Panc1 (cell line): ENCODE data around the gene ADARB1. TPM values are rescaled to one million over a fixed set of nuclear protein-coding genes. Genes with fewer than 3 reads are reported as not detected.

Source experiments
- ATAC-seq: fragments of 200-7000 bp; cut with Tn5 transposase; 2 replicates; pipeline ENCODE4 v1.9.1; 2020; ENCODE audit warnings: mild to moderate bottlenecking, moderate library complexity
- BruUV-seq: library from RNA; stranded (reverse); fragments of 400-500 nt; replicated peaks from 2 replicates; lab custom pipeline; 2021; lab: Mats Ljungman, UMichigan
- CTCF ChIA-PET: fragments of 300-600 bp; sonication (Branson Sonifier 250); formaldehyde crosslinking; loops from one replicate; lab custom pipeline; 2022; ENCODE audit warnings: antibody characterized with exemption; lab: Charles Lee
- POLR2A ChIA-PET: fragments of 300-600 bp; sonication (Branson Sonifier 250); formaldehyde crosslinking; loops from one replicate; lab custom pipeline; 2022; ENCODE audit warnings: antibody characterized with exemption; lab: Charles Lee
- DNase-seq: peaks from one replicate; pipeline ENCODE4 v3.0.0-alpha.2; 2010; ENCODE audit warnings: low read depth, low spot score
- H3K27ac ChIP-seq: 2 replicates; pipeline ENCODE4 v1.5.1; 2011; ENCODE audit warnings: mild to moderate bottlenecking, low read length, inconsistent platforms
- H3K27me3 ChIP-seq: fragments of 200-500 bp; sonication (Bioruptor generic); 2 replicates; pipeline ENCODE4 v1.6.0; 2014; ENCODE audit warnings: low read length, inconsistent platforms; ENCODE audit not compliant: control insufficient read depth, insufficient read depth
- H3K36me3 ChIP-seq: fragments of 200-500 bp; sonication (Bioruptor generic); 2 replicates; pipeline ENCODE4 v1.5.1; 2014; ENCODE audit warnings: inconsistent platforms, mild to moderate bottlenecking, low read length, moderate library complexity; ENCODE audit not compliant: control insufficient read depth, insufficient read depth
- H3K4me1 ChIP-seq: 2 replicates; pipeline ENCODE4 v1.5.1; 2011; ENCODE audit warnings: inconsistent platforms, mild to moderate bottlenecking, low read length, moderate library complexity; ENCODE audit not compliant: control insufficient read depth, insufficient read depth
- H3K4me3 ChIP-seq, 2 experiments: 2 replicates each; pipeline ENCODE4 v1.5.1; 2011 to 2012; ENCODE audit warnings: low read depth in 2 of 2, low read length in 2 of 2, mild to moderate bottlenecking in 2 of 2, inconsistent platforms in 1 of 2, moderate library complexity in 1 of 2
- H3K9me3 ChIP-seq: fragments of 200-500 bp; sonication (Bioruptor generic); 2 replicates; pipeline ENCODE4 v1.5.1; 2014; ENCODE audit warnings: low read depth, mild to moderate bottlenecking, inconsistent platforms, low read length, moderate library complexity; ENCODE audit not compliant: control insufficient read depth, insufficient read depth
- POLR2AphosphoS5 ChIP-seq: IDR thresholded peaks from 2 replicates; pipeline ENCODE4 v1.6.1; 2012; ENCODE audit warnings: mild to moderate bottlenecking, low read depth, low read length, moderate library complexity
- REST ChIP-seq, 2 experiments: IDR thresholded peaks; 2 replicates each; pipeline ENCODE4 v1.6.1; 2011 to 2012; ENCODE audit warnings: low read depth in 2 of 2, control low read depth in 1 of 2, low read length in 1 of 2, mild to moderate bottlenecking in 1 of 2, moderate library complexity in 1 of 2; ENCODE audit not compliant: insufficient read depth in 1 of 2
- SIN3A ChIP-seq: IDR thresholded peaks from 2 replicates; pipeline ENCODE4 v1.6.1; 2012; ENCODE audit warnings: low read depth, mild to moderate bottlenecking, low read length, moderate library complexity, borderline replicate concordance; ENCODE audit not compliant: insufficient read depth
- TCF7L2 ChIP-seq: IDR thresholded peaks from 2 replicates; pipeline ENCODE4 v1.6.1; 2011; ENCODE audit warnings: mild to moderate bottlenecking, low read depth, low read length, inconsistent platforms
- in situ Hi-C: cut with HindIII; loops from 2 replicates; pipeline ENCODE4 v1.10.0; 2016; ENCODE audit warnings: low sequenced_read_pairs, low pct_unique_long_range_greater_than_20kb
- intact Hi-C: fragments of 100-400 bp; cut with micrococcal nuclease; formaldehyde crosslinking; loops from one replicate; pipeline ENCODE4 v1.10.0; 2022; ENCODE audit not compliant: unreplicated experiment
- total RNA-seq: library from RNA; stranded (reverse); gene quantifications from one replicate; pipeline ENCODE4 v1.2.1, GENCODE V29; 2021; ENCODE audit not compliant: unreplicated experiment
- TF ChIP-seq, protein P1 (sequence below): fragments of 450-650 bp; IDR thresholded peaks from 2 replicates; pipeline ENCODE4 v1.5.1; 2017; ENCODE audit warnings: mild to moderate bottlenecking

ADARB1 gene
- total RNA-seq, 1 experiment from 2014 or later = 15.0 TPM

- BruUV-seq = no TSS peak
- H3K27me3 ChIP-seq = no peaks in the 10 kb centered on the region
- ChIA-PET CTCF (no interaction called here), POLR2A (no interaction called here)
- in situ Hi-C loops (no loop called here), intact Hi-C loops (no loop called here)
- H3K36me3 ChIP-seq = no peaks in the 10 kb centered on the region
- H3K4me3 ChIP-seq = no peak overlapping the region
- H3K4me1 ChIP-seq = no peaks in the 10 kb centered on the region
- H3K9me3 ChIP-seq = no peaks in the 10 kb centered on the region
- H3K27ac ChIP-seq = no peak overlapping the region
- DNase-seq (no peak), ATAC-seq (no peak)
- TF ChIP-seq REST (IDR thresholded peaks at IDR 0.05; ENCODE audit: insufficient read depth in 1 of 2, low read depth in 2 of 2, low read length in 1 of 2) = no peak
- TF ChIP-seq SIN3A = no peak
- TF ChIP-seq, protein P1, sequence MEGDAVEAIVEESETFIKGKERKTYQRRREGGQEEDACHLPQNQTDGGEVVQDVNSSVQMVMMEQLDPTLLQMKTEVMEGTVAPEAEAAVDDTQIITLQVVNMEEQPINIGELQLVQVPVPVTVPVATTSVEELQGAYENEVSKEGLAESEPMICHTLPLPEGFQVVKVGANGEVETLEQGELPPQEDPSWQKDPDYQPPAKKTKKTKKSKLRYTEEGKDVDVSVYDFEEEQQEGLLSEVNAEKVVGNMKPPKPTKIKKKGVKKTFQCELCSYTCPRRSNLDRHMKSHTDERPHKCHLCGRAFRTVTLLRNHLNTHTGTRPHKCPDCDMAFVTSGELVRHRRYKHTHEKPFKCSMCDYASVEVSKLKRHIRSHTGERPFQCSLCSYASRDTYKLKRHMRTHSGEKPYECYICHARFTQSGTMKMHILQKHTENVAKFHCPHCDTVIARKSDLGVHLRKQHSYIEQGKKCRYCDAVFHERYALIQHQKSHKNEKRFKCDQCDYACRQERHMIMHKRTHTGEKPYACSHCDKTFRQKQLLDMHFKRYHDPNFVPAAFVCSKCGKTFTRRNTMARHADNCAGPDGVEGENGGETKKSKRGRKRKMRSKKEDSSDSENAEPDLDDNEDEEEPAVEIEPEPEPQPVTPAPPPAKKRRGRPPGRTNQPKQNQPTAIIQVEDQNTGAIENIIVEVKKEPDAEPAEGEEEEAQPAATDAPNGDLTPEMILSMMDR = no peak
These were observed 95.3 kb downstream of the ADARB1 start for GRCh38 chr21:45169682-45170081.

DNA sequence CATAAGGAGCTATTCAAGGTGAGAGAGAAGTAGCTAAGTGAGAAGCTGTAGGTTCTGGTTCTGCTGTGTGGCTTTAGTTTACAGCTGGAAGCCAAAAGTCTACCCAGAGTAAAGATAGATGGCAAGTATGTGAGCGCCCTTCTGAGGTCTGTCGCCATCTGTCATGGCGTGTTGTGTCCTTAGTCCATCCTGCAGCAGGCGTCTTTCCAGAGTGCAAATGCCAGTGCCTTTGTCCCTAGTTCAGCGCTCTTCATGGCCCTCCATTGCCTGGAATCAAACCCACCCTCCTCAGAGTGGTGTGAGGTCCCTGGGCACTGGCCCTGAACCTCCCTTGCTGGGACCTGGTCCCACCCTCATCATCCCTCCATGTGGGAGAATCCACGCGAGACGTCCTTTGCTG is 96.6 kb downstream of the ADARB1 start:
- no TSS peak for BruUV-seq
- POLR2A ChIA-PET = interaction anchor here (0.5 kb wide), 1 partner anchor 18 kb away, joined by 6 read pairs; no protein-coding TSS in a partner anchor
- Histone ChIP-seq H3K9me3 (no peaks in the 10 kb centered on the region), H3K4me3 (no peak overlapping the region), H3K27ac (no peak overlapping the region), H3K36me3 (no peaks in the 10 kb centered on the region), H3K4me1 (no peaks in the 10 kb centered on the region), H3K27me3 (no peaks in the 10 kb centered on the region)
- CTCF ChIA-PET = no interaction called here
- no peak for ATAC-seq
- DNase-seq = no peak
- TF ChIP-seq POLR2AphosphoS5 (no peak), SIN3A (no peak), TCF7L2 (no peak), REST (IDR thresholded peaks at IDR 0.05; ENCODE audit: insufficient read depth in 1 of 2, low read depth in 2 of 2, low read length in 1 of 2) (no peak)
- TF ChIP-seq, protein P1 = no peak
- in situ Hi-C loops = no loop called here
- intact Hi-C loops = no loop called here
